Neuron (in vitro differentiated cells): ENCODE results near the gene JOSD1.
A peak's percentile ranks its signal among the peaks of the same experiment; 100 is the strongest.

ENCODE experiments used
- H2AFZ ChIP-seq: one replicate; pipeline ENCODE4 v1.6.1; 2013; ENCODE audit warnings: low read depth, mild to moderate bottlenecking, inconsistent platforms, low read length, moderate library complexity
- H3K27me3 ChIP-seq: one replicate; pipeline ENCODE4 v1.6.1; 2013; ENCODE audit warnings: low read length; ENCODE audit not compliant: insufficient read depth
- H3K36me3 ChIP-seq: one replicate; pipeline ENCODE4 v1.6.1; 2013; ENCODE audit warnings: low read length; ENCODE audit not compliant: insufficient read depth
- H3K4me1 ChIP-seq: one replicate; pipeline ENCODE4 v1.6.1; 2013; ENCODE audit warnings: low read length; ENCODE audit not compliant: insufficient read depth
- H3K4me3 ChIP-seq: 2 replicates; pipeline ENCODE4 v1.5.1; 2013; ENCODE audit warnings: mild to moderate bottlenecking, low read length, moderate library complexity
- H3K9me3 ChIP-seq: one replicate; pipeline ENCODE4 v1.6.1; 2013; ENCODE audit warnings: low read length

The JOSD1 gene

DNA sequence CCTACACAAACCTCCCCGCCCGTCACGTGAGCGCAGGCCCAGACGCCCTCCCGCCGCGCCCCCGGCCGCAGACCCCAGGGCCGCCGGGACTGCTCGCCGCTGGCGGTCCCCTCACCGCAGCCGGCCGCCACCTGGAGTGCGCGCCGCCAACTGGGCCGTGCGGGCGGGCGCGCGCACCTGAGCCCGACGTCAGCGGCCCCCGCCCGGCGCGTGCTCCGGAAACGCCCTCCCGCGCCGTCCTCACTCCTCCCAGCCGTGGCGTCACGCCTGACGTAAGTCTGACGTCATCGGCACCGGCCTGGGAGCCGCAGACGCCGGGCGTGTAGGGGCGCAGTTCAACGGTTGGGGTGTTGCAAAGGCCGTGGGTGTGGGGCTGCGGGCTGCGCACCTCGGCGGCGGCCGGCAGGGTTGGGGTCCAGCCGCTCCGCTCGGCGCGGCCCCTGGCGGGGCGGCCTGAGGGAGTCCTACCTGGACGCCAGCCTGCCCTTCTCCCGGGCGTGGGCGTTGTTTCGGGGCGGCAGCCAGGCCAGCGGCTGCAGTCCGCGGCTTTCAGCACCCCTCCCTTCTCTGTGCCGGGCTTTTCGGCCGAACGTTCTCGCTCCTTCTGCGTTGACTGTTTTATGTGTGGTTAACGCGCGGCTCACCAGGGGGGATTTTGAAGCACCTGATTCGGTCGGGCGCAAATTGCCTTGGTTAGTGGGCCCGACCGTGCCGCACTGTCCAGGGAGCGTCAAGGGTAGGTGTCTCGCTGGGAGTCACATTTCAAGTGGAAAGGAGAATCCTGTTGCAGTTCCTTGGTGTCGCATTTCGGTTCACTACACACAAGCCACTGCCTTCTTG is at the start of gene JOSD1:
JOSD1 (minus strand) TSS at position 155 of the 840 bp plus-strand sequence. CDS start 956 bp downstream, outside the sequence.
- Histone ChIP-seq H2AFZ (peak within 1 kb of the TSS; percentile 83), H3K27me3 (no peaks in the 10 kb centered on the region), H3K9me3 (no peaks in the 10 kb centered on the region), H3K4me1 (peaks cover 47% of the 10 kb centered on the region), H3K4me3 (peak within 1 kb of the TSS; percentile 98), H3K36me3 (peaks cover 9% of the 10 kb centered on the region)

- Histone ChIP-seq H3K4me1 (peaks cover 14% of the 10 kb centered on the region), H3K27me3 (no peaks in the 10 kb centered on the region), H3K9me3 (no peaks in the 10 kb centered on the region), H2AFZ (no peak overlapping the region), H3K36me3 (peaks cover 64% of the 10 kb centered on the region), H3K4me3 (no peak overlapping the region)
These were observed 49.4 kb upstream of the JOSD1 start for GRCh38 chr22:38750104-38750503.

GRCh38 chr22:38748487-38749136 is 47.9 kb upstream of the JOSD1 start:
- H3K4me1 ChIP-seq = no peaks in the 10 kb centered on the region
- no peaks in the 10 kb centered on the region for H3K27me3 ChIP-seq
- H3K36me3 ChIP-seq = peaks cover 78% of the 10 kb centered on the region
- H3K4me3 ChIP-seq = no peak overlapping the region
- H2AFZ ChIP-seq = no peak overlapping the region
- H3K9me3 ChIP-seq = no peaks in the 10 kb centered on the region

- Histone ChIP-seq H3K4me3 (no peak overlapping the region), H2AFZ (no peak overlapping the region), H3K9me3 (no peaks in the 10 kb centered on the region), H3K36me3 (peaks cover 87% of the 10 kb centered on the region), H3K27me3 (no peaks in the 10 kb centered on the region), H3K4me1 (no peaks in the 10 kb centered on the region)
These were observed 45.1 kb upstream of the JOSD1 start for GRCh38 chr22:38745676-38746460.

- Histone ChIP-seq H3K36me3 (peaks cover 86% of the 10 kb centered on the region), H2AFZ (no peak overlapping the region)
These were observed 44.2 kb upstream of the JOSD1 start for GRCh38 chr22:38744981-38745380.

GRCh38 chr22:38742176-38742942 is 41.6 kb upstream of the JOSD1 start:
- no peaks in the 10 kb centered on the region for H3K9me3 ChIP-seq
- H2AFZ ChIP-seq = no peak overlapping the region
- H3K4me3 ChIP-seq = no peak overlapping the region
- H3K4me1 ChIP-seq = no peaks in the 10 kb centered on the region
- H3K27me3 ChIP-seq = no peaks in the 10 kb centered on the region
- H3K36me3 ChIP-seq = peaks cover 89% of the 10 kb centered on the region

More at GRCh38 chr22:38744981-38745380, 44.2 kb upstream of the JOSD1 start:
- Histone ChIP-seq H3K9me3 (no peaks in the 10 kb centered on the region), H3K4me1 (no peaks in the 10 kb centered on the region), H3K4me3 (no peak overlapping the region), H3K27me3 (no peaks in the 10 kb centered on the region)

- no peak overlapping the region for H3K4me3 ChIP-seq
- no peak overlapping the region for H2AFZ ChIP-seq
- H3K4me1 ChIP-seq = no peaks in the 10 kb centered on the region
- no peaks in the 10 kb centered on the region for H3K9me3 ChIP-seq
- H3K27me3 ChIP-seq = no peaks in the 10 kb centered on the region
- H3K36me3 ChIP-seq = peaks cover 95% of the 10 kb centered on the region
These were observed 40.8 kb upstream of the JOSD1 start for GRCh38 chr22:38741576-38741975.

DNA sequence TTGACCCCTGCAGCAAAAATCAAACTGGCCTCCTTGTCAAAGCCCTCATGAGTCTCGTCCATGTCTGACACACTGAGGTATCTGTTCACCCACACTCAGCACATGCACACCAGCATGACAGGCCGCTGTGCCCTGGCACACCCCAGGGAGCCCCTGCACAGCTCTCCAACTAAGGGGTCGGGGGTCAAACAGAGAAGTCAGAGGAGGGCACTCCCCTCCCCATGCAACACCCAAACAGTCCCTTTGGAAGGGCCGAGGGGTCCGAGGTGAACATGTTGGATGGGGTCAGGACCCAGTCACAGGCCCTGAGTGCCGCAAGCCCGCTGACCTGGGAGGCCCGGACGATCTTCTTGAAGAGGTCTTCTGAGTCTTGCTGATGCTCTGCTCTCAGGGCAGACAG is 40.4 kb upstream of the JOSD1 start:
- no peaks in the 10 kb centered on the region for H3K27me3 ChIP-seq
- no peak overlapping the region for H3K4me3 ChIP-seq
- no peaks in the 10 kb centered on the region for H3K9me3 ChIP-seq
- no peak overlapping the region for H2AFZ ChIP-seq
- H3K36me3 ChIP-seq = peaks cover 96% of the 10 kb centered on the region
- H3K4me1 ChIP-seq = no peaks in the 10 kb centered on the region

DNA sequence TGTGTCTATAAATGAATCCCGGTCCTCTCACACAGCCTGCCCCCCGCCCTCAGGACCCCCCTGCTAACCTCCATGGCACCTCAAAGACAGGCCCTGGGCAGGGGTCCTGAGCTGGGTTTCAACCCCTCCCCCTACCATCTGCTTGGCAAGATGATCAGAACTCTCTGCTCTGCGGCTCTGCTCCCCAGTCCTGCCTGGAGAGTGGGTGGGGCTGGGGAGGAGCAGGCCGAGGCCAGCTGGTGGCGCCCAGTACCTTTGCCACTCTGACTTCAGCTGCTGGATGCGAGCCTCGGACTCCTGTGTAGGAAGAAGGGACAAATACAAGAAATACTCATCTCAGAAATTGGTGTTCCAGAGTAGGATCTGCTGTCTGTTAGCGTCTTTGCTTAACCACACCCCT is 40.0 kb upstream of the JOSD1 start:
- Histone ChIP-seq H2AFZ (no peak overlapping the region), H3K4me1 (no peaks in the 10 kb centered on the region), H3K4me3 (no peak overlapping the region), H3K27me3 (no peaks in the 10 kb centered on the region), H3K9me3 (no peaks in the 10 kb centered on the region), H3K36me3 (peaks cover 98% of the 10 kb centered on the region)

DNA sequence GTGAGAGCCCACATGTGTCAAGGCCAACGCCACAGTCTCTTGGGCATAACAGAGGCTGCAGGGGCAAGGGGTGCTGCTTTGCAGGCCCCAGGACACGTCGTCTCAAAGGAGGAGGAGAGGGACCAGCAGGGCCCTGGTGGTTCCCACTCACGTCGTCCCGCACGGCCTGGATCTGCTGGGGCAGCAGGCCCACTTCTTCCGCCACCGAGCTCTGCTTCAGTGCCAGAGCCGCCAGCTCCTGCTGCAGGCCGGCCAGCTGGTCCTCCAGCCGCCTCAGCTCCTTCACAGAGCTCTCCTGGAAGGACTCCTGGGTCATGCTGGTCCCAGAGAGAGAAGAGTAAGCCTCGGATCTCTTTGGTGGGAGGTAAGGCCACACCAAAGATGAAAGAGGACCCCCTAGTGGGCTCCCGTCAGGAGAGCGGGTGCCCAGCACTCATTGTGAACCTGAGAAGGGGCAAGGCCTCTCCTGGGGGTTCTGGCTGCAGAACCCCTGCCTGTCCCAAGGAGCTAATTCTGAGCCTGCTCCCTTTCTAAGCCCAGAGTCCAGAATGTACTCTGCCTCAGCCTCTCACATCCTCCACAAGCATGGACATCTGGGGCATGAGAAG is 39.5 kb upstream of the JOSD1 start:
- H3K36me3 ChIP-seq = peaks cover 97% of the 10 kb centered on the region
- H3K27me3 ChIP-seq = no peaks in the 10 kb centered on the region
- no peaks in the 10 kb centered on the region for H3K4me1 ChIP-seq
- no peak overlapping the region for H2AFZ ChIP-seq
- no peak overlapping the region for H3K4me3 ChIP-seq
- H3K9me3 ChIP-seq = no peaks in the 10 kb centered on the region

GRCh38 chr22:38739300-38740055 is 38.7 kb upstream of the JOSD1 start:
- no peaks in the 10 kb centered on the region for H3K9me3 ChIP-seq
- no peak overlapping the region for H2AFZ ChIP-seq
- H3K36me3 ChIP-seq = peaks cover 93% of the 10 kb centered on the region
- no peak overlapping the region for H3K4me3 ChIP-seq
- H3K27me3 ChIP-seq = no peaks in the 10 kb centered on the region
- no peaks in the 10 kb centered on the region for H3K4me1 ChIP-seq
